D721Med (cell line): ENCODE data around the gene KCMF1.

ENCODE experiments used
- DNase-seq: peaks from one replicate; pipeline ENCODE4 v3.0.0; 2011; ENCODE audit warnings: low spot score; ENCODE audit not compliant: insufficient read length
- FAIRE-seq: peaks from 2 replicates; lab custom pipeline; 2011; peaks lifted over from hg19 to GRCh38; lab: Jason Lieb, UNC
- TF ChIP-seq, protein P1 (sequence below): IDR thresholded peaks from 2 replicates; pipeline ENCODE4 v1.5.1; 2012; ENCODE audit warnings: mild to moderate bottlenecking, control low read depth; ENCODE audit not compliant: insufficient read depth; ENCODE audit errors: missing control alignments

The KCMF1 gene

GRCh38 chr2:84931384-84931821 is 39.6 kb upstream of the KCMF1 start:
- FAIRE-seq (no peak), DNase-seq (no peak)
- TF ChIP-seq, protein P1, sequence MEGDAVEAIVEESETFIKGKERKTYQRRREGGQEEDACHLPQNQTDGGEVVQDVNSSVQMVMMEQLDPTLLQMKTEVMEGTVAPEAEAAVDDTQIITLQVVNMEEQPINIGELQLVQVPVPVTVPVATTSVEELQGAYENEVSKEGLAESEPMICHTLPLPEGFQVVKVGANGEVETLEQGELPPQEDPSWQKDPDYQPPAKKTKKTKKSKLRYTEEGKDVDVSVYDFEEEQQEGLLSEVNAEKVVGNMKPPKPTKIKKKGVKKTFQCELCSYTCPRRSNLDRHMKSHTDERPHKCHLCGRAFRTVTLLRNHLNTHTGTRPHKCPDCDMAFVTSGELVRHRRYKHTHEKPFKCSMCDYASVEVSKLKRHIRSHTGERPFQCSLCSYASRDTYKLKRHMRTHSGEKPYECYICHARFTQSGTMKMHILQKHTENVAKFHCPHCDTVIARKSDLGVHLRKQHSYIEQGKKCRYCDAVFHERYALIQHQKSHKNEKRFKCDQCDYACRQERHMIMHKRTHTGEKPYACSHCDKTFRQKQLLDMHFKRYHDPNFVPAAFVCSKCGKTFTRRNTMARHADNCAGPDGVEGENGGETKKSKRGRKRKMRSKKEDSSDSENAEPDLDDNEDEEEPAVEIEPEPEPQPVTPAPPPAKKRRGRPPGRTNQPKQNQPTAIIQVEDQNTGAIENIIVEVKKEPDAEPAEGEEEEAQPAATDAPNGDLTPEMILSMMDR: no peak

DNA sequence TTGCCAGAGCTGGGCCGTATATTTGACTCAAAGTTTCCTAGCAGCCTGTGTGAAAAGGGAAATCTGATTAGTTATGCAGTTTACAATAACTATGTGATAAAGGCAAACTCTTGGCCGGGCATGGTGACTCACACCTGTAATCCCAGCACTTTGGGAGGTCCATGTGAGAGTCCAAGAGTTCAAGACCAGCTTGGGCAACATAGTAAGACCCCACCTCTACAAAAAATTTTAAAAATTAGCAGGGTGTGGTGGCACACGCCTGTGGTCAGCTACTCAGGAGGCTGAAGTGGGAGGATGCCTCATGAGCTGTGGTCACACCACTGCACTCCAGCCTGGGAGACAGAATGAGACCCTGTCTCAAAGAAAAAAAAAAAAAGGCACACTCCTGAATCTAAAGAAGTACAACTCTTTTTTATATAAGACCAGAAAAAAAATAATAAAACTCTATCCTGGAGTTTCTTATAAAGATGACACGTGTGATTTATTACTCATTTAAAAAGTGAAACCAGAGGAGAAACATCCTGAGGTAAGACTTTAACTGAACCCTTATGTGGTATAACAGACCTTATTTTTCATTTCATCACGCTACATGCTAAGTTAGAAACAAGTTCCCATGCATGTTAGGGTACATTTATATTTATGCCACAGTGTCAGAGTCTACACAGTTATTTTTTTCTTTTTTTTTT is 32.6 kb upstream of the KCMF1 start:
- TF ChIP-seq, protein P1: no peak
- FAIRE-seq (no peak), DNase-seq (no peak)

- FAIRE-seq (no peak), DNase-seq (no peak)
- TF ChIP-seq, protein P1: no peak
These were observed 31.4 kb upstream of the KCMF1 start for GRCh38 chr2:84939426-84940087.

GRCh38 chr2:84940088-84940470 is 30.9 kb upstream of the KCMF1 start:
- TF ChIP-seq, protein P1: no peak
- DNase-seq (no peak), FAIRE-seq (no peak)

- TF ChIP-seq, protein P1: no peak
- FAIRE-seq: no peak
- no peak for DNase-seq
These were observed 30.0 kb upstream of the KCMF1 start for GRCh38 chr2:84940831-84941412.

DNA sequence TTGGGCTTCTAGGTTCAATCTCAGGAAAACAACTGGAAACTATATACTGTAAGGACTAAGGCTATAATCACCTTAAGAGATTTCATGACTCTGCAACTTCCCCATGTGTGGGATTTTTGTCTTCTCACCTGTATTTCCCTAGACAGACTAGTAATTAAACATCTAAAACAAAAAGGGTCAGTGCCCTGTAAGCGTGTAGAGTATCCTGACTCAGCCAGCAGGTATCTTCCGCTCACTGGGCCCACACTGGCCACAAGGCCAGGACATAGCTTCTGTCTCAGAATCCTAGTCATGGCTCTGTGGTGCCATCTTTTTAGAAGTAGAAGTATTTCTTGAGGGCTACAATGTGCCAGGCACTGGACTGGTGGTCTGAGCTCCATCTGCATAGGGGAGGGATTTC is 28.8 kb upstream of the KCMF1 start:
- no peak for DNase-seq
- FAIRE-seq: no peak
- TF ChIP-seq, protein P1: no peak

GRCh38 chr2:84942964-84943421 is 28.0 kb upstream of the KCMF1 start:
- TF ChIP-seq, protein P1: no peak
- FAIRE-seq: no peak

More at GRCh38 chr2:84942964-84943421, 28.0 kb upstream of the KCMF1 start:
- DNase-seq: no peak
